ENCODE results near the gene CRK.

The CRK gene

GRCh38 chr17:1496869-1497268 lies 40.8 kb upstream of the CRK start:
- no peak for DNase-seq (ENCODE audit: low read depth)
- H3K4me3 ChIP-seq (replicated peaks; ENCODE audit: low read depth, low read length) = no peak overlapping the region
- TF ChIP-seq CTCF (IDR thresholded peaks at IDR 0.05; ENCODE audit: low read length, missing control alignments) = no peak

GRCh38 chr17:1495265-1495989 lies 39.4 kb upstream of the CRK start:
- TF ChIP-seq CTCF (IDR thresholded peaks at IDR 0.05; ENCODE audit: low read length, missing control alignments) = no peak
- DNase-seq (ENCODE audit: low read depth) = peak; percentile 23
- no peak overlapping the region for H3K4me3 ChIP-seq (replicated peaks; ENCODE audit: low read depth, low read length)

DNA sequence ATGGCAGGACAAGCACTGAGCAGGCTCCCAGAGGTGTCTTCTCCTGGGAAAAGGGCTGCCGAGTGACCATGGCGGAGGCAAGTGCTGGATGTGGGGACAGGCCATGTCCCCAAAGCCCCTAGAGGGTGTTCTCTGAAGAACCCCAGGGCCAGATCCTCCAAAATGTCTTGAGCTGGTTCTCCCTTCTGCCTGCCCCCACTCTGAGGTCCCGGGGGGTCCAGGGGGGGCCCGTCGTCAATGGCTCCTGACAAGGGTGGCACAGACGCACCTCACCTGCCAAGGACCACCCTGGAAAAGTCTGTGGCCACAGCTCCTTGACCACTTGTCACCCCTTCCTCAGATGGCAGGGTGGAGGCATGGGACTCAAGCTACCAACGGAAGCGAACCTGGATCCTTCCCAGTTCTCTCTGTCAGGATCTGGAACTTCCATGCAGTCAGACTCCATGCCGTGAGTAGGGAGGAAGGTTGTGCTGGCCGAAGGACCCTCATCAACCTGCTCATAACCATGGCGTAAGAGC lies 38.8 kb upstream of the CRK start:
- no peak overlapping the region for H3K4me3 ChIP-seq (replicated peaks; ENCODE audit: low read depth, low read length)
- no peak for TF ChIP-seq CTCF (IDR thresholded peaks at IDR 0.05; ENCODE audit: low read length, missing control alignments)
- DNase-seq (ENCODE audit: low read depth) = no peak

GRCh38 chr17:1494203-1494602 lies 38.2 kb upstream of the CRK start:
- H3K4me3 ChIP-seq (replicated peaks; ENCODE audit: low read depth, low read length) = no peak overlapping the region
- TF ChIP-seq CTCF (IDR thresholded peaks at IDR 0.05; ENCODE audit: low read length, missing control alignments) = no peak
- no peak for DNase-seq (ENCODE audit: low read depth)

GRCh38 chr17:1493291-1493980 lies 37.4 kb upstream of the CRK start:
- H3K4me3 ChIP-seq (replicated peaks; ENCODE audit: low read depth, low read length) = no peak overlapping the region
- TF ChIP-seq CTCF (IDR thresholded peaks at IDR 0.05; ENCODE audit: low read length, missing control alignments) = no peak
- no peak for DNase-seq (ENCODE audit: low read depth)

GRCh38 chr17:1492249-1493206 lies 36.5 kb upstream of the CRK start, which contains the start of gene MYO1C:
MYO1C (minus strand) TSS chr17:1492686; CDS start chr17:1492487, 199 bp downstream.
- DNase-seq (ENCODE audit: low read depth) = no peak
- TF ChIP-seq CTCF (IDR thresholded peaks at IDR 0.05; ENCODE audit: low read length, missing control alignments) = no peak
- peak within 1 kb of the TSS; percentile 50 for H3K4me3 ChIP-seq (replicated peaks; ENCODE audit: low read depth, low read length)
